H1 (cell line): ENCODE results near the gene THADA. TPM values are rescaled to one million over a fixed set of nuclear protein-coding genes. Genes with fewer than 3 reads are reported as not detected.

ENCODE experiments used
- RBBP5 ChIP-seq: IDR thresholded peaks from 2 replicates; pipeline ENCODE4 v1.7.1; 2012; ENCODE audit warnings: low read depth, mild to moderate bottlenecking, inconsistent platforms, low read length, moderate library complexity, borderline replicate concordance
- polyA plus RNA-seq, 7 experiments: library from polyadenylated mRNA; depleted of rRNA in 3 of 7; stranded (reverse) in 5 of 7; unstranded in 2 of 7; fragments of >200 nt in 5 of 7; fragments of 200-250 nt in 2 of 7; gene quantifications; 1 replicate in 5 of 7; 2 replicates in 1 of 7; 4 replicates in 1 of 7; pipeline versions ENCODE4 v1.2.1 to v1.2.3, GENCODE V29; 2011 to 2013; ENCODE audit warnings: missing spikeins in 2 of 7, mixed read lengths in 2 of 7
- total RNA-seq: library from RNA; stranded (reverse); fragmentation: NEBNext Ultra II Directional; extraction: Animal tissue kit (Norgen Biotek cat#: 25700); gene quantifications from 2 replicates; pipeline ENCODE4 v1.2.1, GENCODE V29; 2021
- TF ChIP-seq, protein P1 (sequence below): fragments of 300-600 bp; sonication (generic); IDR thresholded peaks from 2 replicates; pipeline ENCODE4 v1.7.1; 2012; ENCODE audit warnings: low read length, moderate library complexity, mild to moderate bottlenecking, inconsistent platforms; ENCODE audit not compliant: insufficient replicate concordance

Gene THADA
- total and polyA plus RNA-seq, 2 of the 8 experiments (the other 6 are each of a cell fraction or from before 2014, with no cell fraction given), result 22.4 to 26.8 TPM

DNA sequence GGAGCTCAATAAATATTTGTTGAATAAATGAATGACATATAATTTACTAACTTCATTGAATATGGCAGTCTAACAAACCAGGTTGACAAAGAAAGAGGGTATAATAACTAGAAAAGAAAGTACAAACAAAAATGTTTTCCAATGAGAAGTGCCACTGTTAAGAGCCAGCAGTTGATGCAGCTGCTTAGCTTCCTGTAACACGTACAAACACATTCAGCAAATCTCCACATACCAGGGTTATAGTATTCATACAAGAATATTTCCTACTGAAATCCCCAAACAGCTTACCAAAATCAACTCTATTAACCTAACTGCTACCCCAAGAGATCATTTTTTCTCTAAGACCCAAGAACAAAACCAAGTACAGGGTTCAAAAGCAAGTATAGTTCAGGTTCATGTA, 77.7 kb downstream of the THADA start (continued):
- TF ChIP-seq, protein P1, sequence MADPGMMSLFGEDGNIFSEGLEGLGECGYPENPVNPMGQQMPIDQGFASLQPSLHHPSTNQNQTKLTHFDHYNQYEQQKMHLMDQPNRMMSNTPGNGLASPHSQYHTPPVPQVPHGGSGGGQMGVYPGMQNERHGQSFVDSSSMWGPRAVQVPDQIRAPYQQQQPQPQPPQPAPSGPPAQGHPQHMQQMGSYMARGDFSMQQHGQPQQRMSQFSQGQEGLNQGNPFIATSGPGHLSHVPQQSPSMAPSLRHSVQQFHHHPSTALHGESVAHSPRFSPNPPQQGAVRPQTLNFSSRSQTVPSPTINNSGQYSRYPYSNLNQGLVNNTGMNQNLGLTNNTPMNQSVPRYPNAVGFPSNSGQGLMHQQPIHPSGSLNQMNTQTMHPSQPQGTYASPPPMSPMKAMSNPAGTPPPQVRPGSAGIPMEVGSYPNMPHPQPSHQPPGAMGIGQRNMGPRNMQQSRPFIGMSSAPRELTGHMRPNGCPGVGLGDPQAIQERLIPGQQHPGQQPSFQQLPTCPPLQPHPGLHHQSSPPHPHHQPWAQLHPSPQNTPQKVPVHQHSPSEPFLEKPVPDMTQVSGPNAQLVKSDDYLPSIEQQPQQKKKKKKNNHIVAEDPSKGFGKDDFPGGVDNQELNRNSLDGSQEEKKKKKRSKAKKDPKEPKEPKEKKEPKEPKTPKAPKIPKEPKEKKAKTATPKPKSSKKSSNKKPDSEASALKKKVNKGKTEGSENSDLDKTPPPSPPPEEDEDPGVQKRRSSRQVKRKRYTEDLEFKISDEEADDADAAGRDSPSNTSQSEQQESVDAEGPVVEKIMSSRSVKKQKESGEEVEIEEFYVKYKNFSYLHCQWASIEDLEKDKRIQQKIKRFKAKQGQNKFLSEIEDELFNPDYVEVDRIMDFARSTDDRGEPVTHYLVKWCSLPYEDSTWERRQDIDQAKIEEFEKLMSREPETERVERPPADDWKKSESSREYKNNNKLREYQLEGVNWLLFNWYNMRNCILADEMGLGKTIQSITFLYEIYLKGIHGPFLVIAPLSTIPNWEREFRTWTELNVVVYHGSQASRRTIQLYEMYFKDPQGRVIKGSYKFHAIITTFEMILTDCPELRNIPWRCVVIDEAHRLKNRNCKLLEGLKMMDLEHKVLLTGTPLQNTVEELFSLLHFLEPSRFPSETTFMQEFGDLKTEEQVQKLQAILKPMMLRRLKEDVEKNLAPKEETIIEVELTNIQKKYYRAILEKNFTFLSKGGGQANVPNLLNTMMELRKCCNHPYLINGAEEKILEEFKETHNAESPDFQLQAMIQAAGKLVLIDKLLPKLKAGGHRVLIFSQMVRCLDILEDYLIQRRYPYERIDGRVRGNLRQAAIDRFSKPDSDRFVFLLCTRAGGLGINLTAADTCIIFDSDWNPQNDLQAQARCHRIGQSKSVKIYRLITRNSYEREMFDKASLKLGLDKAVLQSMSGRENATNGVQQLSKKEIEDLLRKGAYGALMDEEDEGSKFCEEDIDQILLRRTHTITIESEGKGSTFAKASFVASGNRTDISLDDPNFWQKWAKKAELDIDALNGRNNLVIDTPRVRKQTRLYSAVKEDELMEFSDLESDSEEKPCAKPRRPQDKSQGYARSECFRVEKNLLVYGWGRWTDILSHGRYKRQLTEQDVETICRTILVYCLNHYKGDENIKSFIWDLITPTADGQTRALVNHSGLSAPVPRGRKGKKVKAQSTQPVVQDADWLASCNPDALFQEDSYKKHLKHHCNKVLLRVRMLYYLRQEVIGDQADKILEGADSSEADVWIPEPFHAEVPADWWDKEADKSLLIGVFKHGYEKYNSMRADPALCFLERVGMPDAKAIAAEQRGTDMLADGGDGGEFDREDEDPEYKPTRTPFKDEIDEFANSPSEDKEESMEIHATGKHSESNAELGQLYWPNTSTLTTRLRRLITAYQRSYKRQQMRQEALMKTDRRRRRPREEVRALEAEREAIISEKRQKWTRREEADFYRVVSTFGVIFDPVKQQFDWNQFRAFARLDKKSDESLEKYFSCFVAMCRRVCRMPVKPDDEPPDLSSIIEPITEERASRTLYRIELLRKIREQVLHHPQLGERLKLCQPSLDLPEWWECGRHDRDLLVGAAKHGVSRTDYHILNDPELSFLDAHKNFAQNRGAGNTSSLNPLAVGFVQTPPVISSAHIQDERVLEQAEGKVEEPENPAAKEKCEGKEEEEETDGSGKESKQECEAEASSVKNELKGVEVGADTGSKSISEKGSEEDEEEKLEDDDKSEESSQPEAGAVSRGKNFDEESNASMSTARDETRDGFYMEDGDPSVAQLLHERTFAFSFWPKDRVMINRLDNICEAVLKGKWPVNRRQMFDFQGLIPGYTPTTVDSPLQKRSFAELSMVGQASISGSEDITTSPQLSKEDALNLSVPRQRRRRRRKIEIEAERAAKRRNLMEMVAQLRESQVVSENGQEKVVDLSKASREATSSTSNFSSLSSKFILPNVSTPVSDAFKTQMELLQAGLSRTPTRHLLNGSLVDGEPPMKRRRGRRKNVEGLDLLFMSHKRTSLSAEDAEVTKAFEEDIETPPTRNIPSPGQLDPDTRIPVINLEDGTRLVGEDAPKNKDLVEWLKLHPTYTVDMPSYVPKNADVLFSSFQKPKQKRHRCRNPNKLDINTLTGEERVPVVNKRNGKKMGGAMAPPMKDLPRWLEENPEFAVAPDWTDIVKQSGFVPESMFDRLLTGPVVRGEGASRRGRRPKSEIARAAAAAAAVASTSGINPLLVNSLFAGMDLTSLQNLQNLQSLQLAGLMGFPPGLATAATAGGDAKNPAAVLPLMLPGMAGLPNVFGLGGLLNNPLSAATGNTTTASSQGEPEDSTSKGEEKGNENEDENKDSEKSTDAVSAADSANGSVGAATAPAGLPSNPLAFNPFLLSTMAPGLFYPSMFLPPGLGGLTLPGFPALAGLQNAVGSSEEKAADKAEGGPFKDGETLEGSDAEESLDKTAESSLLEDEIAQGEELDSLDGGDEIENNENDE, result no peak
- TF ChIP-seq RBBP5, result no peak
